ENCODE results near the gene GVQW3. TPM values are rescaled to one million over a fixed set of nuclear protein-coding genes. Genes with fewer than 3 reads are reported as not detected.
A peak's percentile ranks its signal among the peaks of the same experiment; 100 is the strongest.

GVQW3 gene
- total RNA-seq = 10 to 100 TPM in 1 of 9 donors, 1 to 10 TPM in 6, under 1 TPM in 2; 0.54 to 10.9 (median 2.5) TPM
- polyA plus RNA-seq = 1 to 10 TPM in 1 of 3 donors, under 1 TPM in 2; 0.61 to 6.6 (median 0.97) TPM
- long read RNA-seq, donor 1, partial matches to known transcripts = 0 of 3 reads
- long read RNA-seq, donor 1, other reads (novel, unspliced or antisense) = 0 of 3 reads
- long read RNA-seq, donor 2, partial matches to known transcripts = 0 of 2 reads
- long read RNA-seq, donor 2, other reads (novel, unspliced or antisense) = 0 of 2 reads
- long read RNA-seq, donor 3, full-length matches to known transcripts = 2 of 2 reads
- long read RNA-seq, donor 3, partial matches to known transcripts = 0 of 2 reads
- long read RNA-seq, donor 3, other reads (novel, unspliced or antisense) = 0 of 2 reads
- long read RNA-seq, donor 4, full-length matches to known transcripts = 1 of 3 reads
- long read RNA-seq, donor 4, partial matches to known transcripts = 0 of 3 reads
- long read RNA-seq, donor 4, other reads (novel, unspliced or antisense) = 2 of 3 reads
- long read RNA-seq, donor 5, partial matches to known transcripts = 1 of 2 reads
- long read RNA-seq, donor 5, other reads (novel, unspliced or antisense) = 1 of 2 reads
- long read RNA-seq, donor 6, partial matches to known transcripts = 2 of 2 reads
- long read RNA-seq, donor 6, other reads (novel, unspliced or antisense) = 0 of 2 reads
- long read RNA-seq, donor 7, partial matches to known transcripts = 0 of 1 reads
- long read RNA-seq, donor 7, other reads (novel, unspliced or antisense) = 0 of 1 reads
- long read RNA-seq, donor 8, transcript GVQW3-203 (1 exons, 2,462 nt) = major isoform, 6 of 6 reads
- long read RNA-seq, donor 8, partial matches to known transcripts = 0 of 6 reads
- long read RNA-seq, donor 8, other reads (novel, unspliced or antisense) = 0 of 6 reads
- long read RNA-seq, donor 9, partial matches to known transcripts = 0 of 4 reads
- long read RNA-seq, donor 9, other reads (novel, unspliced or antisense) = 0 of 4 reads
- long read RNA-seq, donor 10, partial matches to known transcripts = 0 of 1 reads
- long read RNA-seq, donor 10, other reads (novel, unspliced or antisense) = 0 of 1 reads

GRCh38 chr11:76380977-76381719, at the start of gene GVQW3, which contains the start of gene THAP12:
TSS of gene GVQW3 (plus strand) at chr11:76381323. CDS start at chr11:76381829, 506 bp downstream.
TSS of gene THAP12 (minus strand) at chr11:76381132. CDS start at chr11:76380836, 296 bp downstream.
- intact Hi-C loops (cut with DNase I) = no loop called here
- WGBS, 4 donors = 0 to 1% (median 0%) methylated on average over 16 to 69 of the region's 69 CpGs
- Histone ChIP-seq H3K4me1 (replicated peaks in 1 of 2) (peaks cover 12 to 26% of the 10 kb centered on the region in 2 donors), H3K4me3 (peak within 1 kb of the TSS; percentile 17 to 98 (median 52)), H3K9me3 (replicated peaks in 1 of 3) (no peaks in the 10 kb centered on the region), H3K27me3 (no peaks in the 10 kb centered on the region), H3K27ac (peak within 1 kb of the TSS in 4 of 5 donors; percentile 67 to 95 (median 83)), H3K36me3 (replicated peaks in 1 of 2) (no peaks in the 10 kb centered on the region)
- DNase-seq = peak; percentile 97 to 99 (median 98)
- peak; percentile 62 to 95 for TF ChIP-seq POLR2A (IDR thresholded peaks at IDR 0.05)
- no peak for TF ChIP-seq CTCF (IDR thresholded peaks at IDR 0.05)

GRCh38 chr11:76334826-76335389, 46.2 kb upstream of the GVQW3 start:
- TF ChIP-seq CTCF (IDR thresholded peaks at IDR 0.05) (no peak), POLR2A (IDR thresholded peaks at IDR 0.05) (no peak)

GRCh38 chr11:76335842-76336241, 45.3 kb upstream of the GVQW3 start:
- Histone ChIP-seq H3K27ac (no peak overlapping the region), H3K27me3 (no peaks in the 10 kb centered on the region), H3K9me3 (replicated peaks in 1 of 3) (no peaks in the 10 kb centered on the region), H3K4me1 (replicated peaks in 1 of 2) (peaks cover 0 to 4% of the 10 kb centered on the region in 2 donors), H3K36me3 (replicated peaks in 1 of 2) (no peaks in the 10 kb centered on the region), H3K4me3 (no peak overlapping the region)
- peak in 1 of 7 donors; percentile 29 for DNase-seq
- no peak for TF ChIP-seq POLR2A (IDR thresholded peaks at IDR 0.05)
- no peak for TF ChIP-seq CTCF (IDR thresholded peaks at IDR 0.05)
- intact Hi-C loops (cut with DNase I) = no loop called here

More at GRCh38 chr11:76334826-76335389, 46.2 kb upstream of the GVQW3 start:
- no peaks in the 10 kb centered on the region for H3K9me3 ChIP-seq (replicated peaks in 1 of 3)
- intact Hi-C loops (cut with DNase I) = no loop called here
- H3K36me3 ChIP-seq (replicated peaks in 1 of 2) = no peaks in the 10 kb centered on the region
- H3K27me3 ChIP-seq = no peaks in the 10 kb centered on the region
- peaks cover 0 to 4% of the 10 kb centered on the region in 2 donors for H3K4me1 ChIP-seq (replicated peaks in 1 of 2)
- peak in 1 of 7 donors; percentile 5 for DNase-seq
- H3K4me3 ChIP-seq = no peak overlapping the region
- H3K27ac ChIP-seq = no peak overlapping the region
- 89 to 96% (median 95%) methylated on average over 4 to 5 of the region's 5 CpGs for whole genome bisulfite sequencing, 4 donors

All from adrenal gland (tissue), 19 donors.